Vagina (tissue), 2 donors: ENCODE measurements around the gene LRRC4B.
"Not testable (repeated sequence)": the region's sequence is repeated elsewhere in the genome, so short reads cannot be mapped to it uniquely, and the experiment has no call there.

Source experiments
- POLR2A ChIP-seq, 2 donors: fragments of 450-650 bp; IDR thresholded peaks; one replicate each; pipeline ENCODE4 v1.6.1; 2017; ENCODE audit warnings: antibody characterized with exemption in 2 of 2, mild to moderate bottlenecking in 2 of 2, moderate library complexity in 2 of 2
- POLR2AphosphoS5 ChIP-seq, 2 donors: sonication (generic); formaldehyde crosslinking; IDR thresholded peaks; one replicate each; pipeline ENCODE4 v1.9.0; 2017; ENCODE audit warnings: antibody characterized with exemption in 2 of 2, mild to moderate bottlenecking in 2 of 2, low read depth in 1 of 2; ENCODE audit not compliant: insufficient read depth in 1 of 2
- TF ChIP-seq, protein P1 (sequence below), 3 experiments: fragments of 450-650 bp in 2 of 3; fragments of 200-600 bp in 1 of 3; sonication (generic) in 1 of 3; IDR thresholded peaks; one replicate each; pipeline ENCODE4 v1.5.1; 2017 to 2019; ENCODE audit warnings: antibody characterized with exemption in 3 of 3, mild to moderate bottlenecking in 2 of 3, moderate library complexity in 2 of 3

DNA sequence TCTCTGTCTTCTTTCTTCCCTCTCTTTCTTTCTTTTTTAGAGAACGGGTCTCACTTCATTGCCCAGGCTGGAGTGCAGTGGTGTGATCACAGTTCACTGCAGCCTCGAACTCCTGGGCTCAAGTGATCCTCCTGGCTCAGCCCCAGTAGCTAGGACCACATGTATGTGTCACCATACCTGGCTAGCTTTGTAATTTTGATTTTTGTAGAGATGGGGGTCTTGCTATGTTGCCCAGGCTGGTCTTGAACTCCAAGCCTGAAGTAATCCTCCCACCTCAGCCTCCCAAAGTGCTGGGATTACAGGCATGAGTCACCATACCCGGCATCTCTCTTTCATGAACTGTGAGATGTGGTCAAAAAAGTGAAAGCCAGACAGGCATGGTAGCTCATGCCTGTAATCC lies 94.9 kb downstream of the LRRC4B start:
- not testable (repeated sequence) for TF ChIP-seq POLR2A (IDR thresholded peaks at IDR 0.05); POLR2AphosphoS5 (IDR thresholded peaks at IDR 0.05; ENCODE audit: insufficient read depth in 1 of 2, low read depth in 1 of 2)
- TF ChIP-seq, protein P1, sequence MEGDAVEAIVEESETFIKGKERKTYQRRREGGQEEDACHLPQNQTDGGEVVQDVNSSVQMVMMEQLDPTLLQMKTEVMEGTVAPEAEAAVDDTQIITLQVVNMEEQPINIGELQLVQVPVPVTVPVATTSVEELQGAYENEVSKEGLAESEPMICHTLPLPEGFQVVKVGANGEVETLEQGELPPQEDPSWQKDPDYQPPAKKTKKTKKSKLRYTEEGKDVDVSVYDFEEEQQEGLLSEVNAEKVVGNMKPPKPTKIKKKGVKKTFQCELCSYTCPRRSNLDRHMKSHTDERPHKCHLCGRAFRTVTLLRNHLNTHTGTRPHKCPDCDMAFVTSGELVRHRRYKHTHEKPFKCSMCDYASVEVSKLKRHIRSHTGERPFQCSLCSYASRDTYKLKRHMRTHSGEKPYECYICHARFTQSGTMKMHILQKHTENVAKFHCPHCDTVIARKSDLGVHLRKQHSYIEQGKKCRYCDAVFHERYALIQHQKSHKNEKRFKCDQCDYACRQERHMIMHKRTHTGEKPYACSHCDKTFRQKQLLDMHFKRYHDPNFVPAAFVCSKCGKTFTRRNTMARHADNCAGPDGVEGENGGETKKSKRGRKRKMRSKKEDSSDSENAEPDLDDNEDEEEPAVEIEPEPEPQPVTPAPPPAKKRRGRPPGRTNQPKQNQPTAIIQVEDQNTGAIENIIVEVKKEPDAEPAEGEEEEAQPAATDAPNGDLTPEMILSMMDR (IDR thresholded peaks at IDR 0.05), result not testable (repeated sequence)
